IPS-18a (cell line): Measurements from ENCODE around the gene JARID2.
"Not testable (repeated sequence)": the region's sequence is repeated elsewhere in the genome, so short reads cannot be mapped to it uniquely, and the experiment has no call there.

Experiments
- H3K27ac ChIP-seq: one replicate; pipeline ENCODE4 v1.5.1; 2013; ENCODE audit warnings: low read length
- H3K27me3 ChIP-seq: one replicate; pipeline ENCODE4 v1.6.1; 2013; ENCODE audit warnings: mild to moderate bottlenecking, low read length; ENCODE audit not compliant: control insufficient read depth, insufficient read depth
- H3K36me3 ChIP-seq: one replicate; pipeline ENCODE4 v1.6.1; 2013; ENCODE audit warnings: low read depth, low read length; ENCODE audit not compliant: control insufficient read depth
- H3K4me1 ChIP-seq: one replicate; pipeline ENCODE4 v1.6.1; 2013; ENCODE audit warnings: low read depth, low read length; ENCODE audit not compliant: control insufficient read depth
- H3K4me3 ChIP-seq: one replicate; pipeline ENCODE4 v1.5.1; 2013; ENCODE audit warnings: low read length
- H3K9ac ChIP-seq: one replicate; pipeline ENCODE4 v1.6.1; 2013; ENCODE audit warnings: mild to moderate bottlenecking, low read length, moderate library complexity
- H3K9me3 ChIP-seq: one replicate; pipeline ENCODE4 v1.6.1; 2013; ENCODE audit warnings: low read depth, low read length; ENCODE audit not compliant: control insufficient read depth

The JARID2 gene

GRCh38 chr6:15322781-15323536 lies 77.1 kb downstream of the JARID2 start:
- Histone ChIP-seq H3K27ac (no peak overlapping the region), H3K4me1 (peaks cover 66% of the 10 kb centered on the region), H3K9me3 (no peaks in the 10 kb centered on the region), H3K4me3 (no peak overlapping the region), H3K27me3 (no peaks in the 10 kb centered on the region), H3K9ac (no peak overlapping the region), H3K36me3 (no peaks in the 10 kb centered on the region)

- not testable (repeated sequence) for H3K4me3 ChIP-seq, H3K9me3 ChIP-seq, H3K36me3 ChIP-seq, H3K27ac ChIP-seq, H3K27me3 ChIP-seq, H3K9ac ChIP-seq
- peaks cover 66% of the 10 kb centered on the region for H3K4me1 ChIP-seq
These were observed 77.7 kb downstream of the JARID2 start for GRCh38 chr6:15323611-15324010.

GRCh38 chr6:15324427-15324985 lies 78.6 kb downstream of the JARID2 start:
- no peaks in the 10 kb centered on the region for H3K27me3 ChIP-seq
- peaks cover 66% of the 10 kb centered on the region for H3K4me1 ChIP-seq
- H3K9me3 ChIP-seq: no peaks in the 10 kb centered on the region
- H3K27ac ChIP-seq: no peak overlapping the region
- peaks cover 4% of the 10 kb centered on the region for H3K36me3 ChIP-seq
- H3K4me3 ChIP-seq: no peak overlapping the region
- no peak overlapping the region for H3K9ac ChIP-seq

GRCh38 chr6:15325540-15325955 lies 79.7 kb downstream of the JARID2 start:
- peaks cover 66% of the 10 kb centered on the region for H3K4me1 ChIP-seq

GRCh38 chr6:15326067-15326614 lies 80.3 kb downstream of the JARID2 start:
- Histone ChIP-seq H3K36me3 (peaks cover 4% of the 10 kb centered on the region), H3K4me1 (peaks cover 67% of the 10 kb centered on the region), H3K27ac (no peak overlapping the region), H3K27me3 (no peaks in the 10 kb centered on the region), H3K9me3 (no peaks in the 10 kb centered on the region), H3K9ac (no peak overlapping the region), H3K4me3 (no peak overlapping the region)

More at GRCh38 chr6:15325540-15325955, 79.7 kb downstream of the JARID2 start:
- H3K36me3 ChIP-seq: peaks cover 4% of the 10 kb centered on the region
- no peak overlapping the region for H3K27ac ChIP-seq
- no peak overlapping the region for H3K4me3 ChIP-seq
- no peak overlapping the region for H3K9ac ChIP-seq
- H3K9me3 ChIP-seq: no peaks in the 10 kb centered on the region
- no peaks in the 10 kb centered on the region for H3K27me3 ChIP-seq

GRCh38 chr6:15327271-15327670 lies 81.4 kb downstream of the JARID2 start:
- no peaks in the 10 kb centered on the region for H3K9me3 ChIP-seq
- no peak overlapping the region for H3K9ac ChIP-seq
- H3K4me3 ChIP-seq: no peak overlapping the region
- peaks cover 4% of the 10 kb centered on the region for H3K36me3 ChIP-seq
- H3K27ac ChIP-seq: no peak overlapping the region
- H3K4me1 ChIP-seq: peaks cover 60% of the 10 kb centered on the region
- H3K27me3 ChIP-seq: no peaks in the 10 kb centered on the region

- Histone ChIP-seq H3K27ac (no peak overlapping the region), H3K4me3 (no peak overlapping the region)
These were observed 83.4 kb downstream of the JARID2 start for GRCh38 chr6:15329197-15329671.

GRCh38 chr6:15330174-15330944 lies 84.5 kb downstream of the JARID2 start:
- Histone ChIP-seq H3K4me3 (no peak overlapping the region), H3K4me1 (peaks cover 62% of the 10 kb centered on the region), H3K36me3 (peaks cover 4% of the 10 kb centered on the region), H3K27me3 (no peaks in the 10 kb centered on the region), H3K27ac (no peak overlapping the region), H3K9me3 (no peaks in the 10 kb centered on the region), H3K9ac (no peak overlapping the region)

More at GRCh38 chr6:15329197-15329671, 83.4 kb downstream of the JARID2 start:
- Histone ChIP-seq H3K4me1 (peaks cover 54% of the 10 kb centered on the region), H3K9me3 (no peaks in the 10 kb centered on the region), H3K27me3 (no peaks in the 10 kb centered on the region), H3K36me3 (peaks cover 4% of the 10 kb centered on the region), H3K9ac (no peak overlapping the region)

- H3K9ac ChIP-seq: no peak overlapping the region
- H3K36me3 ChIP-seq: peaks cover 4% of the 10 kb centered on the region
- H3K27ac ChIP-seq: no peak overlapping the region
- no peak overlapping the region for H3K4me3 ChIP-seq
- H3K27me3 ChIP-seq: no peaks in the 10 kb centered on the region
- peaks cover 65% of the 10 kb centered on the region for H3K4me1 ChIP-seq
- no peaks in the 10 kb centered on the region for H3K9me3 ChIP-seq
These were observed 85.3 kb downstream of the JARID2 start for GRCh38 chr6:15331143-15331542.

- no peak overlapping the region for H3K27ac ChIP-seq
- H3K4me3 ChIP-seq: no peak overlapping the region
- no peak overlapping the region for H3K9ac ChIP-seq
- no peaks in the 10 kb centered on the region for H3K9me3 ChIP-seq
- H3K27me3 ChIP-seq: no peaks in the 10 kb centered on the region
- peaks cover 70% of the 10 kb centered on the region for H3K4me1 ChIP-seq
- peaks cover 4% of the 10 kb centered on the region for H3K36me3 ChIP-seq
These were observed 85.9 kb downstream of the JARID2 start for GRCh38 chr6:15331629-15332251.

GRCh38 chr6:15332446-15332845 lies 86.6 kb downstream of the JARID2 start:
- H3K9ac ChIP-seq: no peak overlapping the region
- peaks cover 71% of the 10 kb centered on the region for H3K4me1 ChIP-seq
- no peaks in the 10 kb centered on the region for H3K9me3 ChIP-seq
- no peaks in the 10 kb centered on the region for H3K27me3 ChIP-seq
- H3K36me3 ChIP-seq: peaks cover 4% of the 10 kb centered on the region
- H3K27ac ChIP-seq: no peak overlapping the region
- no peak overlapping the region for H3K4me3 ChIP-seq
